Effector memory CD4-positive, alpha-beta T cell (primary cell): ENCODE results near the gene EYS.
"Not testable (repeated sequence)": the region's sequence is repeated elsewhere in the genome, so short reads cannot be mapped to it uniquely, and the experiment has no call there.

Experiments
- DNase-seq, 3 donors: peaks; one replicate each; pipeline ENCODE4 v3.0.0-alpha.2; 2020
- H3K27ac ChIP-seq: 2 replicates; pipeline ENCODE4 v1.7.0; 2013; ENCODE audit warnings: mild to moderate bottlenecking, low read length, moderate library complexity; ENCODE audit not compliant: insufficient read depth, poor library complexity, severe bottlenecking
- H3K27me3 ChIP-seq: replicated peaks from 2 replicates; pipeline ENCODE4 v1.7.0; 2013; ENCODE audit warnings: mild to moderate bottlenecking, low read length; ENCODE audit not compliant: insufficient read depth, control insufficient read depth, poor library complexity, severe bottlenecking
- H3K36me3 ChIP-seq: 2 replicates; pipeline ENCODE4 v1.7.0; 2013; ENCODE audit warnings: mild to moderate bottlenecking, low read length, moderate library complexity; ENCODE audit not compliant: control insufficient read depth, insufficient read depth
- H3K4me1 ChIP-seq: 2 replicates; pipeline ENCODE4 v1.7.0; 2013; ENCODE audit warnings: low read length, mild to moderate bottlenecking; ENCODE audit not compliant: control insufficient read depth, insufficient read depth, poor library complexity, severe bottlenecking
- H3K4me3 ChIP-seq: 2 replicates; pipeline ENCODE4 v1.7.0; 2013; ENCODE audit warnings: low read length, low read depth, mild to moderate bottlenecking; ENCODE audit not compliant: insufficient read depth, poor library complexity, severe bottlenecking
- H3K9me3 ChIP-seq: 2 replicates; pipeline ENCODE4 v1.7.0; 2013; ENCODE audit warnings: mild to moderate bottlenecking, low read length, moderate library complexity; ENCODE audit not compliant: control insufficient read depth

EYS gene

DNA sequence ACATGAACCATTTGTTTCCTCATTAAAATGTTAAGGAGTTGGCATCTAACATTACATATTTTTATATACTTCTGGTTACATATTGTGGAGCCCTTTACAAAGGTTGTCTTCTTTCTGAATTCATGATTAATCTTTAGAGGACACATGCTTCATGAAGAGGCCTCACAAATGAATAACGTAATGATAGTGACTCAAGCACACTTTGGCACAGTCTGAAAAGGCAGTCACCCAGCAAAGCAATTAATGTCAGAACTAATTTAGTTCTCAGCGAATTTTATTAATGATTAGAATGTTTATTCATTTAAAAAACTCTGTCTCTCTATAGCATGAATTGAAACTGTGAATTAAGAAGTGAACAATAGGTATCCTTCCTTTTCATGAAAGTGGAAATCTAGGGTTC is 1217.3 kb downstream of the EYS start:
- Histone ChIP-seq H3K36me3 (no peaks in the 10 kb centered on the region), H3K9me3 (no peaks in the 10 kb centered on the region), H3K4me3 (no peak overlapping the region), H3K4me1 (no peaks in the 10 kb centered on the region), H3K27ac (no peak overlapping the region), H3K27me3 (no peaks in the 10 kb centered on the region)
- DNase-seq: no peak

DNA sequence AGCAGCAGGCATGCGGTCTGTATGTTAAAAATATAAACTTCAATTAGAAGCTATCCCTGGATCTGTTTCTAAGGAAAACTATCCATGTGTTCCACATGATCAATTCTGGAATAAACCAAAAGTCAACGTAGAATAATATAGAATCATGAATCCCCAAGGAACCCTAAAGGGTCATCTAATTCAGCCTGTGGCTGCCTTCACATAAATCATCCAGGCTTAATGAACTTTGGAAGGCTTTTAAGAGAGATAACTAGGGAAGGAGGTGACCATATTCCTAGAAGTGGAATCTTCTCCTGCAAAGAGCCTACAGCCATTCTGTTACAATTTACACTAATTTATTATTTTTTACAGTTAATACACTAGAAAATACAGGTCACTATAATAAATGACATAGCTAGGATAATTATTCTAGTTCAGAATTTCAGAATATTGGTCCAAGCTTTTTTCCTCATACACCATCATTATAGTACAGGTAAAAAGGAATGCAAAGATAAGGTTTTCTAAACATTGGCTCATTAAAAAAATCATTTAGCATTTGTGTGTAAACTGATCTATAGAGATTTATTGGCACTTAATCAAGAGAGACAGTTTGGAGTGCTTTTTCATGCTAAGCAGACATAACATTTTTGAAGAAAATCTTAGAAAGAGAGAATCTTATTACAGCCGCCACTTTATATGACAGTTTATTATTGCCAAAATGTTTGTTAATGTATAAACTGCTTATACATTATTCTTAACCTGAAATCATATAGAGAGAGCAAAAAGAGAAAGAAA is 1220.3 kb downstream of the EYS start:
- DNase-seq: no peak
- Histone ChIP-seq H3K27ac (no peak overlapping the region), H3K27me3 (no peaks in the 10 kb centered on the region), H3K9me3 (no peaks in the 10 kb centered on the region), H3K4me3 (no peak overlapping the region), H3K4me1 (no peaks in the 10 kb centered on the region), H3K36me3 (no peaks in the 10 kb centered on the region)

DNA sequence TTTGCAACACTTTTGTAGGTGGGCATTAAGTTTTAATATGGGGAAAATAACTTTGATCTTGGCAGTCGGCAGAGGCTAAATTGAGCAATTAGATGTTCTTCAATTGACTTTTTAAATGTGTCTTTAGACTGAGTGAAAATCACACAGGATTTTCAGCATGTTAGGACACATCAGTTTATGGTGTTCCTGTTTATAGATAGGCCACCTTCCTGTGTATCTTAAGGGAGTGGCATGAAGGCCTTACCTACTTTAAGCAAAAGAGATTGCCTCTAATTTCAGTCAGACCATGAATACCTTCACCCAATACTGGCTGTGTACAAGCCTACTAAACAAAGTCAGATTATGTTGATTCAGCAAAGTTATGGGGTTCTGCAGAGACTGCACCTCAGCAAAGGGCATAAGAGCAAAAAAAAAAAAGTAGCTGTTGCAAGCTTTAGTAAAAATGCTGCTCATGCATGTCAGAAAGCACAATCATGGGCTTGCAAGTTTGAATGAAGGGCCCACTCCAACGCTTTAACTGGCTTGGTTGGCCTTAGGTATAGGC is 1223.0 kb downstream of the EYS start:
- no peak for DNase-seq
- Histone ChIP-seq H3K27ac (no peak overlapping the region), H3K4me1 (no peaks in the 10 kb centered on the region)

DNA sequence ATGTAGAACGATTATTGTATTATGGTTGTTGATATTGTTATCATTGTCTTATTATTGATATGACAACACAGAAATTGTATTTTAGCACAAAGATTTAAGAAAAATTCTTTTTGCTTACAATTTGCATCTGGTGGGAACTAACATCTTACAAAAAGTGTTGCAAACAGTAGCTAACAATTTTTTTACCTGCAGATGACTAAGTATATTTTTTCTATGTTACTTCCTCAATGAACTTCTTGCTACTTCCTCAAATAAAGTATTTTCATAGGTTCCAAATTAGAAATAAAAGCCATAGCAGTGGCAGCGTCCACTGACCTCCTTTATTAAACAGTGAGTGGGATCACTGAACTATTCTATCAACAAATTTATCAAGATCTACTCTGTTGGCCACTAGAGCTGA is 1224.4 kb downstream of the EYS start:
- H3K9me3 ChIP-seq: no peaks in the 10 kb centered on the region
- no peaks in the 10 kb centered on the region for H3K36me3 ChIP-seq
- H3K27ac ChIP-seq: no peak overlapping the region
- H3K27me3 ChIP-seq: no peaks in the 10 kb centered on the region
- DNase-seq: no peak
- no peak overlapping the region for H3K4me3 ChIP-seq
- H3K4me1 ChIP-seq: no peaks in the 10 kb centered on the region

More for the DNA sequence above, 1223.0 kb downstream of the EYS start:
- no peaks in the 10 kb centered on the region for H3K9me3 ChIP-seq
- no peaks in the 10 kb centered on the region for H3K27me3 ChIP-seq
- no peaks in the 10 kb centered on the region for H3K36me3 ChIP-seq
- H3K4me3 ChIP-seq: no peak overlapping the region

DNA sequence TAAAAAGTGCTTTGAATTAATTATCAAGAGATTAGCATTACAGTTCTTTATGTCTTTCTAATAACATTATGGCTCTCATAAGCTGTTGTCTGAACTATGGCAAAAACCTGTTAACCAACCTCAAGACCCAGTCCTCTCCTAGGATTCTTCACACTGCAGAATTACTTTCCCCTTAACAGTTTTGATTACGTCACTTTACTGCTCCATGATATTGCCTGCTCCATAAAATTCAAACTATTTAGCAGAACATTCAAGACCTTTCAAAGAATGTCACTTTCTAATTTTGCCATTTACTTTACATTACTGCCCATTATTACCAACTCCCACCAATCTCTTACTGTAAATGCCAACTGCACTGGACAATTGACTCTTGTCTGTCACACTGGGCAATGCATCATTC is 1227.9 kb downstream of the EYS start:
- no peaks in the 10 kb centered on the region for H3K36me3 ChIP-seq
- no peaks in the 10 kb centered on the region for H3K27me3 ChIP-seq
- H3K4me3 ChIP-seq: no peak overlapping the region
- H3K4me1 ChIP-seq: no peaks in the 10 kb centered on the region
- no peaks in the 10 kb centered on the region for H3K9me3 ChIP-seq
- H3K27ac ChIP-seq: no peak overlapping the region
- DNase-seq: no peak

DNA sequence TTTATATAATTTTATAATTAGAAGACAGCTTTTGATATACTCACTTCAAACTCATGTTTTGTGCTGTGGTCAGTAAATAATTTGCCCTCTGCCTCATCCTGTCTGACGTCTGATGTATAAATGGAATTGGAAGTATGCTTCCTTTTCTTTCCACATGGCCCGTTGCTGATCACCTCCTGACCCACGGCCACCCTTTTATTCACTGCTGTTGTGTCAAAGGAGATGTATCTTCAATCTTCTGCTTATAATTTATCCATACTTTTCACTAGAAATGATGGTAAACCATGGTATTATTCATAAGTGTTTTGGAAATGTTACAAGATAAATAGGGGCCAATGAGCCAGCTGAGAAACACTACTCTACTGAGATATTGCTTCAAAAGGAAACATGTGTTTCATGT is 1229.6 kb downstream of the EYS start:
- Histone ChIP-seq H3K4me3 (no peak overlapping the region), H3K27ac (no peak overlapping the region), H3K4me1 (no peaks in the 10 kb centered on the region), H3K9me3 (no peaks in the 10 kb centered on the region), H3K36me3 (no peaks in the 10 kb centered on the region), H3K27me3 (no peaks in the 10 kb centered on the region)
- no peak for DNase-seq

DNA sequence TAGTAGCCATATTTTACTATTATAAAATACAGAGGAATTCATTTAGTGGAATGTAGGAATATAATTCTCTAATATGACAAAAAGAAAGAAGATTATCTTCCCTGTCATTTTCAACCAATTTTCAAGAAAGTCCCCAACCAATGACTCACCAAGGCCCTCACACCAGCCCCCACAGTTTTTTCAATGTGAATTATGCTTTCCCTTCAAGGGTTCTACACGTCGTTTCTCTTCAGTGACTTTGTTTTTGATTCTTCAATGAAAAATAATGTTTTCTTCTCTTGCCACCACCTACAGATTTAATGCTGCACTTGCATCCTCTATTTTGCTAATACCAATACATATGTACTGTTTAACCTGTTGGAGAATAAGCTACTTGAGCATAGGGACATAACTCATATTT is 1230.1 kb downstream of the EYS start:
- Histone ChIP-seq H3K36me3 (no peaks in the 10 kb centered on the region), H3K27me3 (no peaks in the 10 kb centered on the region), H3K27ac (no peak overlapping the region), H3K4me3 (no peak overlapping the region), H3K4me1 (no peaks in the 10 kb centered on the region), H3K9me3 (no peaks in the 10 kb centered on the region)
- DNase-seq: no peak

DNA sequence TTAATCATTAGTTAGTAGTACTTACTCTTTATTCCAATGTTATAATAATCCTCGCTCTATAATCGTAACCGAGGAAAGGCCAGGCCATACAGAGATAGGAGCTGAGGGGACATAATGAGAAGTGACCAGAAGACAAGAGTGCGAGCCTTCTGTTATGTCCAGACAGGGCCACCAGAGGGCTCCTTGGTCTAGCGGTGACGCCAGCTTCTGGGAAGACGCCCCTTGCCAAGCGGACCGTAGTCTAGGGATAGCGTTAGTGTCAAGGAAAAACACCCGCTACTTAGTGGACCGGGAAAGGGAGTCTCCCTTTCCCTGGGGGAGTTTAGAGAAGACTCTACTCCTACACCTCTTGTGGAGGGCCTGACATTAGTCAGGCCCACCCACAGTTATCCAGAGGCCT is 1237.6 kb downstream of the EYS start:
- H3K4me1 ChIP-seq, H3K9me3 ChIP-seq, H3K27ac ChIP-seq, DNase-seq, H3K4me3 ChIP-seq, H3K36me3 ChIP-seq, H3K27me3 ChIP-seq: not testable (repeated sequence)

DNA sequence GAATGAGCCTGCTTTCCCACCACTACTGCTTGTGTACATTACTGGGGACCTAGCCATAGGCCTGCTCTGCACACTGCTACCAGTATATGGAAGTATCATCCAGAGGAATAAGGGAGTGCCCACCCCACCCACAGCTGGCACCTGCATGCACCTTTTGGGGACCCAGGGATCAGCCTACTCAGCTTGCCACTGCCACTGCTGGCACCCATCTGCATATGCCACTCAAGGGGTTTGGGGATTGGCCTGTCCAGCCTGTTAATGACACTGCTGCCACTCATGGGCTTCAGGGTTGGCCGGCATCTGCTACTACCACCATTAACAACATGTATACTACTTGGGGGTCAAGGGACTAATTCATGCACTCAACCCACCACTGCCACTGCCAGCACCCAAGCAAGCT is 1239.4 kb downstream of the EYS start:
- H3K36me3 ChIP-seq: no peaks in the 10 kb centered on the region
- H3K9me3 ChIP-seq: no peaks in the 10 kb centered on the region
- no peaks in the 10 kb centered on the region for H3K4me1 ChIP-seq
- H3K27me3 ChIP-seq: no peaks in the 10 kb centered on the region
- DNase-seq: no peak
- no peak overlapping the region for H3K27ac ChIP-seq
- no peak overlapping the region for H3K4me3 ChIP-seq

DNA sequence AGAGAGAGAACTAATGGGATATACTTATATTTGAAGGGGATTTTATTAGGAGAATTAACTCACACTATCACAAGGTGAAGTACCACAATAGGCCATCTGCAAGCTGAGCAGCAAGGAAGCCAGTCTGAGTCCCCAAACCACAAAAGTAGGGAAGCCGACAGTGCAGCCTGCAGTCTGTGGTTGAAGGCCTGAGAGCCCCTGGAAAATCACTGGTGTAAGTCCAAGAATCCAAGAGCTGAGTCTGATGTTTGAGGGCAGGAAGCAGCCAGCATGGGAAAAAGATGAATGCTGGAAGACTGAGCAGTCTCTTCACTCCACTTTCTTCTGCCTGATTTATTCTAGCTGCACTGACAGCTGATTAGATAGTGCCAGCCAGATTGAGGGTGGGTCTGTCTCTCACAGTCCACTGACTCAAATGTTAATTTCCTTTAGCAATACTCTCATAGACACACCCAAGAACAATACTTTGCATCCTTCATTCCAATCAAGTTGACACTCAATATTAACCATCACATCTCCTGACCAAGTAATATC is 1247.5 kb downstream of the EYS start:
- no peak for DNase-seq
- Histone ChIP-seq H3K4me3 (no peak overlapping the region), H3K27me3 (no peaks in the 10 kb centered on the region), H3K9me3 (no peaks in the 10 kb centered on the region), H3K27ac (no peak overlapping the region), H3K4me1 (no peaks in the 10 kb centered on the region), H3K36me3 (no peaks in the 10 kb centered on the region)
